Uterus (tissue), 2 donors: ENCODE data around the gene MCM6.

ENCODE experiments used
- CTCF ChIP-seq, 4 experiments: fragments of 200-600 bp in 2 of 4; fragments of 450-650 bp in 2 of 4; sonication (generic) in 2 of 4; IDR thresholded peaks; one replicate each; pipeline ENCODE4 v1.5.1; 2016 to 2019; ENCODE audit warnings: antibody characterized with exemption in 4 of 4, mild to moderate bottlenecking in 2 of 4, moderate library complexity in 1 of 4
- POLR2A ChIP-seq, 2 donors: fragments of 450-650 bp; IDR thresholded peaks; one replicate each; pipeline ENCODE4 v1.6.1; 2016; ENCODE audit warnings: antibody characterized with exemption in 2 of 2, mild to moderate bottlenecking in 1 of 2, moderate library complexity in 1 of 2

DNA sequence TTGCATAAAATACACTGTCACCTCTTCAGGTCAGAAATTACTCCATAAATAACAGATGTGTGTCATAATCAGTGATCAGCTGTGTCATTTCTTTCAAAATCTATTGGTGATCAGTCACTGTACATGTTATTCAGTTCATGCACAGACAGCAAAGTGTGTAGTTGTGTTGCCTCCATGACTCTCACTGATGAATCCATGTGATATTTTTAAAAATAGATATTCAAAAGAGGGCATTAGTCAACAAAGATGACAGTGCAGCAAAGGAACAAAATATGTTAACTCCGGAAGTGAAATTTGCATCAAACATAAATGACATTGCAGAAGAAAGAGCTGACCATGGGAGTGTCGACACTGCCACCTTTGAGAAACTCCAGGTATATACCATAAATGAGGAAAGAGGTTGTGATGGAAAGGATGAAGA is 17.1 kb upstream of the MCM6 start:
- TF ChIP-seq POLR2A (IDR thresholded peaks at IDR 0.05) (no peak), CTCF (IDR thresholded peaks at IDR 0.05) (no peak)
